ENCODE results near the gene ADCY1. TPM values are rescaled to one million over a fixed set of nuclear protein-coding genes. Genes with fewer than 3 reads are reported as not detected.

The ADCY1 gene
- total and polyA plus RNA-seq, 4 donors = 0.33 to 20.1 (median 4.1) TPM

- Histone ChIP-seq H3K9me3 (ENCODE audit: control insufficient read depth in 4 of 4, low read length in 3 of 4) (peaks cover 0 to 3% (median under 1%) of the 10 kb centered on the region in 4 donors), H3K36me3 (ENCODE audit: control insufficient read depth in 4 of 4, insufficient read depth in 3 of 4, low read depth in 1 of 4, low read length in 3 of 4) (no peaks in the 10 kb centered on the region), H3K27ac (ENCODE audit: low read depth in 1 of 2, low read length in 2 of 2) (no peak overlapping the region), H3K4me1 (ENCODE audit: control insufficient read depth in 4 of 4, insufficient read depth in 4 of 4, low read length in 3 of 4) (no peaks in the 10 kb centered on the region), H3K9ac (ENCODE audit: low read depth in 1 of 2, low read length in 2 of 2) (no peak overlapping the region), H3K27me3 (ENCODE audit: control insufficient read depth in 4 of 4, insufficient read depth in 4 of 4, low read length in 3 of 4) (no peaks in the 10 kb centered on the region), H3K4me3 (ENCODE audit: low read depth in 1 of 3, low read length in 3 of 3) (no peak overlapping the region)
- WGBS = 93% methylated on average over 7 of the region's 7 CpGs
- DNase-seq (ENCODE audit: low spot score) = no peak
- TF ChIP-seq EGR1 (IDR thresholded peaks at IDR 0.05; ENCODE audit: low read depth in 2 of 2) = no peak
- TF ChIP-seq YY1 (IDR thresholded peaks at IDR 0.05) = no peak
- TF ChIP-seq NR2F2 (IDR thresholded peaks at IDR 0.05) = no peak
- TF ChIP-seq ZBTB33 (IDR thresholded peaks at IDR 0.05) = no peak
- no peak for TF ChIP-seq GABPA (IDR thresholded peaks at IDR 0.05 in 1 of 2, conservative IDR thresholded peaks at IDR 0.05 in 1 of 2)
Observed at GRCh38 chr7:45625067-45625466, 50.9 kb downstream of the ADCY1 start.

GRCh38 chr7:45625714-45626440 lies 51.7 kb downstream of the ADCY1 start:
- H3K4me1 ChIP-seq (ENCODE audit: control insufficient read depth in 4 of 4, insufficient read depth in 4 of 4, low read length in 3 of 4) = no peaks in the 10 kb centered on the region
- peaks cover 0 to 3% (median under 1%) of the 10 kb centered on the region in 4 donors for H3K9me3 ChIP-seq (ENCODE audit: control insufficient read depth in 4 of 4, low read length in 3 of 4)
- H3K36me3 ChIP-seq (ENCODE audit: control insufficient read depth in 4 of 4, insufficient read depth in 3 of 4, low read depth in 1 of 4, low read length in 3 of 4) = no peaks in the 10 kb centered on the region
- H3K27ac ChIP-seq (ENCODE audit: low read depth in 1 of 2, low read length in 2 of 2) = no peak overlapping the region
- TF ChIP-seq HNF4G (IDR thresholded peaks at IDR 0.05) (no peak), GABPA (IDR thresholded peaks at IDR 0.05 in 1 of 2, conservative IDR thresholded peaks at IDR 0.05 in 1 of 2) (no peak), HNF4A (conservative IDR thresholded peaks at IDR 0.05) (no peak), REST (IDR thresholded peaks at IDR 0.05) (no peak), NR2F2 (IDR thresholded peaks at IDR 0.05) (no peak), TAF1 (conservative IDR thresholded peaks at IDR 0.05) (no peak), ATF3 (IDR thresholded peaks at IDR 0.05) (no peak), FOXA1 (IDR thresholded peaks at IDR 0.05) (no peak), FOXA2 (IDR thresholded peaks at IDR 0.05) (no peak), SP1 (IDR thresholded peaks at IDR 0.05) (no peak), RAD21 (IDR thresholded peaks at IDR 0.05) (no peak), YY1 (IDR thresholded peaks at IDR 0.05) (no peak), CTCF (IDR thresholded peaks at IDR 0.05; ENCODE audit: low read depth, low read length, missing input control) (no peak), JUND (IDR thresholded peaks at IDR 0.05) (no peak)
- no peaks in the 10 kb centered on the region for H3K27me3 ChIP-seq (ENCODE audit: control insufficient read depth in 4 of 4, insufficient read depth in 4 of 4, low read length in 3 of 4)
- H3K4me3 ChIP-seq (ENCODE audit: low read depth in 1 of 3, low read length in 3 of 3) = no peak overlapping the region
- DNase-seq (ENCODE audit: low spot score) = no peak
- 78% methylated on average over 13 of the region's 13 CpGs for WGBS
- H3K9ac ChIP-seq (ENCODE audit: low read depth in 1 of 2, low read length in 2 of 2) = no peak overlapping the region

Measured in liver (tissue), 9 donors.